ENCODE results near the gene DAPK2.

DNA sequence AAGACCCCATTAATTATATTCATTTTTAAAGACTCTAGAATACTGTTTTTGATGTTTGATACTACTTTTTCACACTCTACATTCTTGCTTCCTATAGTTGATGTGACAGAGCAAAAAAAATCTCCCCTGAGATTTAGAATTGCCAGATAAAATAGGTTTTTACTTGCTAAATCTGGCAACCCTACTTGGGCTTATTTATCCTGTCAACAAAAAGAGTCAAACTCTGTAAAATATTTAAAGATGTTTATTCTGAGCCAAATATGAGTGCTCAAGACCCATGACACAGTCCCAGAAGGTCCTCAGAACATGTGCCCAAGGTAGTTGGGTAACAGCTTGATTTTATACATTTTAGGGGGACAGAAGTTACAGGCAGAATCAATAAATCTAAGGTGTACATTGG lies 72.3 kb downstream of the DAPK2 start:
- TF ChIP-seq EZH2 (IDR thresholded peaks at IDR 0.05; ENCODE audit: insufficient read depth, poor library complexity, severe bottlenecking), result no peak
- no peak for TF ChIP-seq EZH2phosphoT487 (IDR thresholded peaks at IDR 0.05; ENCODE audit: insufficient read depth, low read depth)

All from GM23248 (cell line).